Astrocyte (in vitro differentiated cells and primary cell): ENCODE measurements around the gene GADL1. TPM values are rescaled to one million over a fixed set of nuclear protein-coding genes. Genes with fewer than 3 reads are reported as not detected.

Source experiments
- DNase-seq: peaks from one replicate; pipeline ENCODE4 v3.0.0-alpha.2; 2010; ENCODE audit warnings: low read depth
- FAIRE-seq: peaks from 2 replicates; lab custom pipeline; 2011; peaks lifted over from hg19 to GRCh38; lab: Jason Lieb, UNC
- H2AFZ ChIP-seq: 2 replicates; pipeline ENCODE4 v1.6.0; 2012; ENCODE audit warnings: low read depth, low read length, inconsistent platforms
- H3K27ac ChIP-seq: 2 replicates; pipeline ENCODE4 v1.5.1; 2011; ENCODE audit warnings: low read depth, low read length, inconsistent platforms
- H3K27me3 ChIP-seq: 2 replicates; pipeline ENCODE4 v1.6.0; 2011; ENCODE audit warnings: low read length, inconsistent platforms; ENCODE audit not compliant: insufficient read depth
- H3K36me3 ChIP-seq: 2 replicates; pipeline ENCODE4 v1.5.1; 2011; ENCODE audit warnings: low read length, inconsistent platforms; ENCODE audit not compliant: insufficient read depth
- H3K4me1 ChIP-seq: 2 replicates; pipeline ENCODE4 v1.5.1; 2011; ENCODE audit warnings: low read length, inconsistent platforms; ENCODE audit not compliant: insufficient read depth
- H3K4me2 ChIP-seq: 2 replicates; pipeline ENCODE4 v1.6.0; 2012; ENCODE audit warnings: low read length, inconsistent platforms
- H3K4me3 ChIP-seq: 2 replicates; pipeline ENCODE4 v1.5.1; 2011; ENCODE audit warnings: low read depth, mild to moderate bottlenecking, low read length, inconsistent platforms; ENCODE audit not compliant: insufficient read depth
- H3K79me2 ChIP-seq: 2 replicates; pipeline ENCODE4 v1.6.0; 2012; ENCODE audit warnings: mild to moderate bottlenecking, low read length, inconsistent platforms; ENCODE audit not compliant: insufficient read depth
- H3K9ac ChIP-seq: 2 replicates; pipeline ENCODE4 v1.6.0; 2012; ENCODE audit warnings: mild to moderate bottlenecking, low read length, inconsistent platforms
- H3K9me3 ChIP-seq: 2 replicates; pipeline ENCODE4 v1.5.1; 2012; ENCODE audit warnings: low read depth, mild to moderate bottlenecking, low read length, inconsistent platforms; ENCODE audit not compliant: insufficient read depth
- H4K20me1 ChIP-seq: 2 replicates; pipeline ENCODE4 v1.6.0; 2012; ENCODE audit warnings: low read length, inconsistent platforms; ENCODE audit not compliant: insufficient read depth
- H3K27ac Mint-ChIP-seq: one replicate; pipeline ENCODE4 v1.8.0; 2021; ENCODE audit warnings: mild to moderate bottlenecking, mixed read lengths; ENCODE audit not compliant: unreplicated experiment
- H3K27me3 Mint-ChIP-seq: one replicate; pipeline ENCODE4 v1.8.0; 2021; ENCODE audit warnings: low read depth, mixed read lengths; ENCODE audit not compliant: unreplicated experiment
- H3K36me3 Mint-ChIP-seq: one replicate; pipeline ENCODE4 v1.8.0; 2021; ENCODE audit warnings: low read depth, mixed read lengths; ENCODE audit not compliant: unreplicated experiment
- H3K4me1 Mint-ChIP-seq: one replicate; pipeline ENCODE4 v1.8.0; 2021; ENCODE audit warnings: low read depth, mixed read lengths; ENCODE audit not compliant: unreplicated experiment
- H3K4me3 Mint-ChIP-seq: one replicate; pipeline ENCODE4 v1.8.0; 2021; ENCODE audit warnings: mild to moderate bottlenecking, moderate library complexity, mixed read lengths; ENCODE audit not compliant: unreplicated experiment
- H3K9me3 Mint-ChIP-seq: one replicate; pipeline ENCODE4 v1.8.0; 2021; ENCODE audit warnings: mild to moderate bottlenecking, mixed read lengths; ENCODE audit not compliant: unreplicated experiment
- EZH2 ChIP-seq: IDR thresholded peaks from 2 replicates; pipeline ENCODE4 v1.6.1; 2012; ENCODE audit warnings: mild to moderate bottlenecking, low read length, inconsistent platforms; ENCODE audit not compliant: insufficient read depth
- total RNA-seq: library from RNA; stranded (reverse); gene quantifications from 2 replicates; pipeline ENCODE4 v1.2.1, GENCODE V29; 2021
- TF ChIP-seq, protein P1 (sequence below): IDR thresholded peaks from 2 replicates; pipeline ENCODE4 v1.5.1; 2011; ENCODE audit warnings: low read depth, mild to moderate bottlenecking, inconsistent platforms, low read length, moderate library complexity; ENCODE audit not compliant: insufficient read depth

The GADL1 gene
- total RNA-seq, 1 donor from 2014 or later, result 0.09 TPM

DNA sequence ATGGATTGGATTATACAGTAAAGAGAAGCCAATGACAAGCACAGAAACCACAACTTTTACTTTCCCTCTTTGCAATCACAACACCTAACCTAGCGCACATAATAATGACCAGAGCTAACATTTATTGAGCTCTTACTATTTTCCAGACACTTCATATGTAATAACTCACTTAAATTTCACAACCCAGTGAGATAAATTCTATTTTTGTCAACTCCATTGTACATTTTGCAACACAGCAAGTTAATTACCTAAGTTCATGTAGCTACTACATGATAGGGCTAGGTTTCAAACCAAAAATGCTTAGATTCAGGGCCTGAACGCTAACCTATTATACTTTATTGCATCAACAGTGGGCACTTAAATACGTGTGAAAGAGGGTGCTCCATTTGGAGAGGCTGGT lies 89.5 kb downstream of the GADL1 start:
- Mint-ChIP-seq H3K4me3 (no peak overlapping the region), H3K9me3 (no peaks in the 10 kb centered on the region), H3K27me3 (no peaks in the 10 kb centered on the region), H3K36me3 (no peaks in the 10 kb centered on the region), H3K4me1 (no peaks in the 10 kb centered on the region), H3K27ac (no peak overlapping the region)
- Histone ChIP-seq H3K4me3 (no peak overlapping the region), H2AFZ (no peak overlapping the region), H4K20me1 (no peaks in the 10 kb centered on the region), H3K27ac (no peak overlapping the region), H3K79me2 (no peaks in the 10 kb centered on the region), H3K4me2 (no peak overlapping the region), H3K36me3 (no peaks in the 10 kb centered on the region), H3K27me3 (no peaks in the 10 kb centered on the region), H3K9ac (no peak overlapping the region), H3K4me1 (no peaks in the 10 kb centered on the region), H3K9me3 (no peaks in the 10 kb centered on the region)
- DNase-seq (no peak), FAIRE-seq (no peak)
- TF ChIP-seq, protein P1, sequence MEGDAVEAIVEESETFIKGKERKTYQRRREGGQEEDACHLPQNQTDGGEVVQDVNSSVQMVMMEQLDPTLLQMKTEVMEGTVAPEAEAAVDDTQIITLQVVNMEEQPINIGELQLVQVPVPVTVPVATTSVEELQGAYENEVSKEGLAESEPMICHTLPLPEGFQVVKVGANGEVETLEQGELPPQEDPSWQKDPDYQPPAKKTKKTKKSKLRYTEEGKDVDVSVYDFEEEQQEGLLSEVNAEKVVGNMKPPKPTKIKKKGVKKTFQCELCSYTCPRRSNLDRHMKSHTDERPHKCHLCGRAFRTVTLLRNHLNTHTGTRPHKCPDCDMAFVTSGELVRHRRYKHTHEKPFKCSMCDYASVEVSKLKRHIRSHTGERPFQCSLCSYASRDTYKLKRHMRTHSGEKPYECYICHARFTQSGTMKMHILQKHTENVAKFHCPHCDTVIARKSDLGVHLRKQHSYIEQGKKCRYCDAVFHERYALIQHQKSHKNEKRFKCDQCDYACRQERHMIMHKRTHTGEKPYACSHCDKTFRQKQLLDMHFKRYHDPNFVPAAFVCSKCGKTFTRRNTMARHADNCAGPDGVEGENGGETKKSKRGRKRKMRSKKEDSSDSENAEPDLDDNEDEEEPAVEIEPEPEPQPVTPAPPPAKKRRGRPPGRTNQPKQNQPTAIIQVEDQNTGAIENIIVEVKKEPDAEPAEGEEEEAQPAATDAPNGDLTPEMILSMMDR, result no peak
- TF ChIP-seq EZH2, result no peak

DNA sequence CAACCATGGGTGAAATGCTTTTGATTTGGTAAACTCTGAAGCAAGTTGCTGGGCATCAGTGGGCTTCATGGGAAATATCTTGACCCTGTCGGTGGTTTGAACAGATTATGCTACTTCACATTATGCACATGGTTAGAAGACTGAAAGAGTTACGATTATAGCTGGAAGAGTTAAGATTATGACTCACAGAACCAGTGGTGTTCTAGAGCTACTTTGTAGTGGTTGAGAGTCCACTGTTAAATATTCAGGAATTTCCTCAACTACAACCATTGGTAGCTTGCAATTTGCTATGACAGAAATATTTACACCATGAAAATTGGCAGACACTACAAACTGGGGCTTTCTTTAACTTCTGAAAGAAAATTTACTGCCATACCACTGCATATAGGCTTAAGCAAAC lies 99.3 kb downstream of the GADL1 start:
- Histone ChIP-seq H3K4me1 (no peaks in the 10 kb centered on the region), H3K4me3 (no peak overlapping the region), H3K36me3 (no peaks in the 10 kb centered on the region), H3K27ac (no peak overlapping the region), H3K79me2 (no peaks in the 10 kb centered on the region), H4K20me1 (no peaks in the 10 kb centered on the region), H3K9me3 (no peaks in the 10 kb centered on the region), H3K9ac (no peak overlapping the region), H3K4me2 (no peak overlapping the region), H2AFZ (no peak overlapping the region), H3K27me3 (no peaks in the 10 kb centered on the region)
- FAIRE-seq, result no peak
- no peak overlapping the region for H3K4me3 Mint-ChIP-seq
- peak; percentile 10 for DNase-seq
- no peaks in the 10 kb centered on the region for H3K27me3 Mint-ChIP-seq
- H3K27ac Mint-ChIP-seq, result no peak overlapping the region
- H3K4me1 Mint-ChIP-seq, result peaks cover 6% of the 10 kb centered on the region
- H3K9me3 Mint-ChIP-seq, result no peaks in the 10 kb centered on the region
- TF ChIP-seq, protein P1, result no peak
- no peak for TF ChIP-seq EZH2
- H3K36me3 Mint-ChIP-seq, result no peaks in the 10 kb centered on the region

DNA sequence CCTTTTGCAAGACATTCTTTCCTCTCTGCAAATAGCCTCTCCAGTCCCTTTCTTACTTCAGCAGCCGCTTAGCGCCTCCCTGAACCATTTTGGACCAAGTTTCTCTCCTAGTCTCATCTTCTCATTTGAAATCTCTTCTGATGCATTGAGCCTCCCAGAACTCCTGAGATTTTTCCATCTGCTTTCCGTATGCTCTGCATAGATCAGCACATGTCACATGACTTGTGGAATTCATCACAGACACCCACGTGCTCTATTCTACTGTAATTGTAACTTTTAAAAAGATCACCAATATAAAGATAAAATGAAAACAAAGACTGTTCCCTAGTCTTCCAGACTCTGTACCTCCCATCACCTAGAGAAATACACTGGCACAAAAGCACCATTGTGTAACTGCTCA lies 100.7 kb downstream of the GADL1 start:
- Histone ChIP-seq H3K4me2 (no peak overlapping the region), H3K9me3 (no peaks in the 10 kb centered on the region), H3K27ac (no peak overlapping the region), H3K4me3 (no peak overlapping the region), H3K27me3 (no peaks in the 10 kb centered on the region), H3K79me2 (no peaks in the 10 kb centered on the region), H2AFZ (no peak overlapping the region), H3K36me3 (no peaks in the 10 kb centered on the region), H3K4me1 (no peaks in the 10 kb centered on the region), H4K20me1 (no peaks in the 10 kb centered on the region), H3K9ac (no peak overlapping the region)
- no peak overlapping the region for H3K27ac Mint-ChIP-seq
- DNase-seq (no peak), FAIRE-seq (no peak)
- no peak overlapping the region for H3K4me3 Mint-ChIP-seq
- peaks cover 6% of the 10 kb centered on the region for H3K4me1 Mint-ChIP-seq
- H3K27me3 Mint-ChIP-seq, result peaks cover 2% of the 10 kb centered on the region
- H3K9me3 Mint-ChIP-seq, result no peaks in the 10 kb centered on the region
- no peaks in the 10 kb centered on the region for H3K36me3 Mint-ChIP-seq
- TF ChIP-seq, protein P1, result no peak
- no peak for TF ChIP-seq EZH2
